Sigmoid colon (tissue), 4 donors: ENCODE results near the gene UBXN7.
"Not testable (repeated sequence)": the region's sequence is repeated elsewhere in the genome, so short reads cannot be mapped to it uniquely, and the experiment has no call there.

Experiments
- CTCF ChIP-seq, 4 experiments: fragments of 450-650 bp in 3 of 4; fragments of 200-600 bp in 1 of 4; IDR thresholded peaks; one replicate each; pipeline ENCODE4 v1.5.1; 2016 to 2019; ENCODE audit warnings: antibody characterized with exemption in 4 of 4, mild to moderate bottlenecking in 3 of 4, moderate library complexity in 2 of 4
- EP300 ChIP-seq, 4 donors: sonication (generic); formaldehyde crosslinking; IDR thresholded peaks; one replicate each; pipeline ENCODE4 v1.6.1; 2017; ENCODE audit warnings: antibody characterized with exemption in 4 of 4
- POLR2A ChIP-seq, 2 donors: fragments of 450-650 bp; IDR thresholded peaks; one replicate each; pipeline ENCODE4 v1.6.1; 2016; ENCODE audit warnings: antibody characterized with exemption in 2 of 2, mild to moderate bottlenecking in 2 of 2, moderate library complexity in 2 of 2
- POLR2AphosphoS5 ChIP-seq, 4 donors: sonication (generic); formaldehyde crosslinking; IDR thresholded peaks; one replicate each; pipeline ENCODE4 v1.6.1; 2017; ENCODE audit warnings: antibody characterized with exemption in 4 of 4

- not testable (repeated sequence) for TF ChIP-seq CTCF, POLR2AphosphoS5, POLR2A, EP300 (IDR thresholded peaks at IDR 0.05)
Observed at GRCh38 chr3:196387941-196388340, 44.3 kb downstream of the UBXN7 start.
